Measurements from ENCODE around the gene CACNG6.

DNA sequence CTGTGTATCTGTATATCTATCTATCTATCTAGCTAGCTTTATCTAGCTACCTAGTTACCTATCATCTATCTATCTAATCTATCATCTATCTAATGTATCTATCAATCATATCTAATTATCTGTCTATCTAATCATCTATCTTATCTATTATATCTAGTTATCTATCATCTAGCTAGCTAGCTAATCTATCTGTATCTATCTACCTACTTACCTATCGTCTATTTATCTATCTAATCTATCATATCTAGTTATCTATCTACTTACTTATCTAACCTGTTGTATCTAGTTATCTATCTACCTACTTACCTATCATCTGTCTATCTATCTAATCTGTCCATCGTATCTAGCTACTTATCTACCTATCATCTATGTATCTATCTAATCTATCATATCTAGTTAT lies 54.3 kb downstream of the CACNG6 start:
- no peak for TF ChIP-seq POLR2A (IDR thresholded peaks at IDR 0.05; ENCODE audit: low read depth, low read length)
- TF ChIP-seq POLR2AphosphoS5 (IDR thresholded peaks at IDR 0.05; ENCODE audit: low read depth, low read length) = no peak
